Islet precursor cell (in vitro differentiated cells): ENCODE measurements around the gene OLFM1.
"Not testable (repeated sequence)": the region's sequence is repeated elsewhere in the genome, so short reads cannot be mapped to it uniquely, and the experiment has no call there.

Source experiments
- DNase-seq: peaks from one replicate; pipeline ENCODE4 v3.0.0-alpha.2; 2018

Gene OLFM1

GRCh38 chr9:135108831-135109510 lies 21.5 kb downstream of the OLFM1 start:
- DNase-seq, result no peak

GRCh38 chr9:135109650-135110049 lies 22.2 kb downstream of the OLFM1 start:
- DNase-seq, result no peak

GRCh38 chr9:135110416-135110815 lies 22.9 kb downstream of the OLFM1 start:
- DNase-seq, result no peak

- not testable (repeated sequence) for DNase-seq
Observed at GRCh38 chr9:135111600-135111999, 24.1 kb downstream of the OLFM1 start.

- no peak for DNase-seq
Observed at GRCh38 chr9:135116371-135116770, 28.9 kb downstream of the OLFM1 start.

DNA sequence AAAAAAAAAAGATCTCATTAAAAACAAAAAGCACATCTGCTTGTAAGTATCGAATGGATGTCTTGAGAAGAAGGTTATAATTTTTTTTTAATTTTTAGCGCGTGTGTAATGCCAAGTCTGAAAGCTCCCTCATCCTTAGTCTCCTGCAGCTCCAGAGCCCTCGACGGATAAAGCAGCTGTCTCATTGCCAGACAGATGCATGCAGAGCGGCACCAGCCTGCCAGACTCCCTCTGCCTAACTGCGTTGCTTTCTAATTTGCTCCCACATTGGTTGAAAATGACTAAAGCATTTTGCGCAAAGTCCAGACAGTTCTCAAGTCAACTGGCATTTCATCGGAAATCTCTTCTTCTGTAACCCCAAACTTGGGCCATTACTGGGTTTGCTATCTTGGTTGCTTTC lies 29.4 kb downstream of the OLFM1 start:
- DNase-seq, result no peak

DNA sequence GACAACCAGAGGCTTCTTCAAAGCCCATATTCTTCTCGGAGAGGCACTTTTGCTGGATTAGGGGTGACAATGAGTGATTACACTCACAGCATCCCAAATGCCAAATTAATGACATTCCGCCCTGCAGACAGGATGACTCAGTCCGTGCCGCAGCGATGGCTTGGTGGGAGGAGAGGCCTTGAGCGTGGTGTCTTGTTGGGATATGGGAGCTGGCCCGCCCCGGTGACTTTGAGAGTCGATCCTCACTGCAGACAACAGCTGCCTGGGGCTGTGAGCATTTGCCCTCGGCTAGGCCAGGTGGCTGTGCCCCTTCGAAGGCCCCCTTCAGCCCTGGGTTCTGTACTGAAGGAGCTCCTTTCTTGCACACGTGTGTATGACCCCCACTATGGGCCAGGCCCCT lies 29.8 kb downstream of the OLFM1 start:
- DNase-seq, result peak; percentile 89

DNA sequence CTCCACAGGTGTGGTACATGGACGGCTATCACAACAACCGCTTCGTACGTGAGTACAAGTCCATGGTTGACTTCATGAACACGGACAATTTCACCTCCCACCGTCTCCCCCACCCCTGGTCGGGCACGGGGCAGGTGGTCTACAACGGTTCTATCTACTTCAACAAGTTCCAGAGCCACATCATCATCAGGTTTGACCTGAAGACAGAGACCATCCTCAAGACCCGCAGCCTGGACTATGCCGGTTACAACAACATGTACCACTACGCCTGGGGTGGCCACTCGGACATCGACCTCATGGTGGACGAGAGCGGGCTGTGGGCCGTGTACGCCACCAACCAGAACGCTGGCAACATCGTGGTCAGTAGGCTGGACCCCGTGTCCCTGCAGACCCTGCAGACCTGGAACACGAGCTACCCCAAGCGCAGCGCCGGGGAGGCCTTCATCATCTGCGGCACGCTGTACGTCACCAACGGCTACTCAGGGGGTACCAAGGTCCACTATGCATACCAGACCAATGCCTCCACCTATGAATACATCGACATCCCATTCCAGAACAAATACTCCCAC lies 32.1 kb downstream of the OLFM1 start:
- no peak for DNase-seq

DNA sequence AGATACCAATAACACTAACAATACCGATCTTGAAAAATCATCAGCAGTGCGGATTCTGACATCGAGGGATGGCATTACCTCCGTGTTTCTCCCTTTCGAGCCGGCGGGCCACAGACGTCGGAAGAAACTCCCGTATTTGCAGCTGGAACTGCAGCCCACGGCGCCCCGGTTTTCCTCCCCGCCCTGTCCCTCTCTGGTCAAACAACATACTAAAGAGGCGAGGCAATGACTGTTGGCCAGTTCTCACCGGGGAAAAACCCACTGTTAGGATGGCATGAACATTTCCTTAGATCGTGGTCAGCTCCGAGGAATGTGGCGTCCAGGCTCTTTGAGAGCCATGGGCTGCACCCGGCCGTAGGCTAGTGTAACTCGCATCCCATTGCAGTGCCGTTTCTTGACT lies 32.8 kb downstream of the OLFM1 start:
- DNase-seq, result no peak

- no peak for DNase-seq
Observed at GRCh38 chr9:135122316-135122715, 34.8 kb downstream of the OLFM1 start.

DNA sequence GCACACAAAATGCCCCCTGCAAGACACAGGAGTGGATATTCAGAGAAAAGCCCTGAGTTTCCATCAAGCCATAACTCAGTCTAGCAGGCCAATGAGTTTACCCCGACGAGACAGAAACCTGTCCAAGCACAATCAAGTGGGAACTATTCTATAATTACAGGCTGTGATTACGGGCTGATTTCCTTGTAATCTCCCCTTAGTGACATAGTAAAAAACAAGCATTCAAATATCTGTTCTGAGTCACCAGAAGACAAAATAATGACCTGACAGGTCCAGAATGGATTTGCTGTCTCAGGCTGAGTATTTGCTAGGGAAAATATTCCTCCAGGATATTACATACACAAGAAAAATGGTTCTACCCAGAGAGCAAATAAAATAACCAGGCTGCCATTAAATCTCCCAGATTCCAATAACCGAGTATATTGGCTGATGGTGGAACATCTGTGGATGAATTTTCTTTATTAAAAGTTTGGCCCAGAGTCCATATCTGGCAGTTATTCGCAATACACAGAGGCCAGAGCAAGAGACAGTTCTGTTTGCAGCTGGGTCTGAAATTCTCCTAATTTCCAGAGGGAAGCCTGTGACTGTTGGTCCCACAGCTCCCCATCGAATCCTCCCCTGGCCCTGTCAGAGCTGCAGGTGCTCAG lies 35.8 kb downstream of the OLFM1 start:
- no peak for DNase-seq

- DNase-seq, result peak; percentile 66
Observed at GRCh38 chr9:135123773-135124134, 36.3 kb downstream of the OLFM1 start.

DNA sequence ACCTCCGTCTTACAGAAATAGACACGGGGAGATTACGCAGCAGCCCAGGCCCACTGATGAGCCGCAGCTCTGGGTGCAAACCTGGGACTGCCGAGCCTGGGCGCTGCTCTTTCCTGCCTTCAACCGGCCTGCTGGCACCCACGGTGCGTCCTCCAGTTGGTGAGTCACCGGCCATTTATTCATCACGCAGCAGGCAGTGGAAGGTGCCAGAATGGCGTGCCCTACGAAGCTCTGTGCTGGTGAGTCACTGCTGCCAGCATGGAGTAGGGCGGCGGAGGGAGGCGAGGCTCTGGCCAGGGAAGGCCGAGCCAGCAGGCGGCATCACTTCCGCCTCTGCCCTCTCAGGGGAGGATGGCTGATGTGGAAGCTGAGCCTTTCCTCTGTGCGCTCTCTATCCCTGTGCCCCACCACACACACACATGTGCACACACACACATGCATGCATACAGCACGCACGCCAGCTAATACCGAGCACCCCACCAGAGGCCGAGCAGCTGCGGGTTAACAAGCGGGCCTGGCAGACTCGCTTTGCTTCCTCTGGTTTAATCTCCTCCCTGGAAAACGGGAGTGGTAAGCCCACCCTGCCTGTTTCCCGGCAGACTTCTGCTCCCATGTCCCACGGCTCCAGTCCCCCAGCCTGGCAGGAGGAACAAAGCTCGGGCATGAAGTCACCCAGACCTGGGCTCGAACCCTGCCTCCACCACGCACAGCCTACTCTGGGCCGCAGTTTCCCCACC lies 39.2 kb downstream of the OLFM1 start:
- peak; percentile 69 for DNase-seq

DNA sequence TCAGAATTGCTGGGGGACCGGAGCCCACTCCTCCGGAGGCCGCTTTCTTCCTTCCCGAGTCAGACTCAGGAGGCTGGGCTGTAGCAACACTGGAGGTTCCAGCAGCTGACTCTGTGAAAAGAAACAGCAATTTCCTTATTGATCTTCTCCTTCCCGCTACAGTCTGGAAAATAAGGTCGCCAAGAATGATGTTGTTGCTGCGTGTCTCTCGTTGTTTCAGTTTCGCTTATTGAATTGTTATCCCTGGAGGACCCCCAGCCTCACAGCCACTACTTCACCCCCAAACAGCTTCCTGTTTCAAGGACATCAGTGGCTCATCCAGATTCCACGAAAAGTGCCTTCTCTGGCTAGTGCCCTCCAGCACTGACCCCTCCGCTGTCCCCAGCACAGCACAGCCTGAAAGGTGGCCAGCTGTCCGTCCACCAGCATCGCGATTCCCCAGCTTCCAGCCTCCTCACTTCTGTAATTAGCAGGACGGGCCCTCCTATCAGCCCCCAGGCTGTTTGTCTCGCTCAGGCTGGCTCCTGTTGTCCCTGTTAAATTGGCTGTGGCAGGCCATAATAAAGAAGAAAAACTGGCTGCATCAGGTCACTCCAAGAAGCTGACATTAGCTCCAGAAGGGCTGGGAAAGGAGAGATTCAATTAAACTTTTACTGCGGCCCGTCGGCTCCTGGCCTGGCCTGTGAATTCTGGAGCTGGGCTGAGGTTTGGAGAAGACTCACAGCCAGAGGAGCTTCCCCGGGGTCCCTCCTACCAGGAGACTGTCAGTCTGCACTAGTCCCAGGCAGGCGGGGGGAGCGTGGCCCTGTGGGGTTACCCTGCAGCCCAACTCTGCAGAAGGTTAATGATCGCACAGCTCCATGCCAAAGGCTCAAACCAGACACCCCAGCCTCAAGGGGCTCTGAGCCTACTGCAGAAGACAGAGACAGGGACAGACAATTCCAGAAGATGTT lies 40.5 kb downstream of the OLFM1 start:
- DNase-seq, result peak; percentile 92

GRCh38 chr9:135129137-135129695 lies 41.7 kb downstream of the OLFM1 start:
- DNase-seq, result no peak

- no peak for DNase-seq
Observed at GRCh38 chr9:135130207-135130976, 42.9 kb downstream of the OLFM1 start.

DNA sequence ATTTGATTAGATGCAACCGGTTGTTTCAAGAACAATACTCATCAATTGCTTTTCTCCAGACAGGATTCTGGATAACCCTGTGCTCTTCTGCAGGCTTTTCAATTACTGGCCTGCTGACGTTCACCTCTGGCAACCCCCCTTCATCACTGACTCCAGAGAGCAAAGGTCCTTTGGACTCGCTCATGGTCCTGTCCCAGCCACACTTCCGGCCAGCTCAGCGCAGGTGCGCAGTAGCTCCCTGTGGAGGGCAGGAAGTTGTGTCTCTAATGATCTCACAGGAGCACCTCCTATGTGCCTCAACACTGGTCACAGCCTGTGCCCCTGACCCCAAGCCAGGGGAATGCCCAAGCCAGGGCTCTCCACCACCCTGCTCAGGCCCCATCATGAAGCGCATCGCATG lies 44.0 kb downstream of the OLFM1 start:
- DNase-seq, result no peak

DNA sequence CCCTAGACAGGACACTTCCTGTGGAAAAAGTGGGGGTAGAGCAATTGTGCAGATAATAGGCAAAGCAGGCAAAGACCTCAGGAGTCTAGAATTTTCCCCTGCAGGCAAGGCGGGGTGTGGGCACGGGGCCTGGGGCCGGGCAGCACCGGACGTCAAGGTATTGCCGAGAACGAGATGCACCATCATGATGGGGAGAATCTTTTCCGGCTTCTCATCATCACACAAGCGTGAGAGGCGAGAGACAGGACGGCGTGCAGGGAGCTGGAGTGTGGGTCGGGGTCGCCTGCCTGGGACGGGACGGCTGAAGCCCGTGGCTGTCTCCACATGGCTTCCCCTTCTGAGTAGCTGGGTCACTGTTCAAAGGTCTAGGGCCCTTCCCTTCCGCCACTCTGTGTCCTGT lies 44.5 kb downstream of the OLFM1 start:
- no peak for DNase-seq

- DNase-seq, result no peak
Observed at GRCh38 chr9:135134268-135135022, 47.0 kb downstream of the OLFM1 start.

- DNase-seq, result no peak
Observed at GRCh38 chr9:135135171-135135928, 47.9 kb downstream of the OLFM1 start.
